Measurements from ENCODE around the gene DRGX. TPM values are rescaled to one million over a fixed set of nuclear protein-coding genes. Genes with fewer than 3 reads are reported as not detected.

The DRGX gene
- total and polyA plus RNA-seq, 10 of the 15 experiments (the other 5 are each of a cell fraction or from before 2014, with no cell fraction given) = not detected

DNA sequence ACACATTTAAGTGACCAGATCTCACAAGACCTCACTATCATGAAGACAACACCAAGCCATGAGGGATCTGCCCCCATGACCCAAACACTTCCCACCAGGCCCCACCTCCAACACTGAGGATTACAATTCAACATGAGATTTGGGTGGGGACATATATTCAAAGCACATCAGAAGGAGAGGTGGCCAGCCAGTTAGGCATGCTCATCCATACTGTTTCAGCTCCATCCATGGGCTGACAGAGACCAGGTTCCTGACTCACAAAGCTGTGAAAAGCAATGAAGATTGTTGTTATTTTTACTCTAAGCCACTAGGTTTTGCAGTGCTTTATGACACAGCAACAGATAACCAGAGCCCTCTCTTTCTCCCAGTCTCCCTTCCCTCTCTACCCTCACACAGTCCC is 60.9 kb downstream of the DRGX start:
- Histone ChIP-seq H3K79me2 (ENCODE audit: control insufficient read depth, insufficient read depth, low read length) (no peaks in the 10 kb centered on the region), H3K27me3 (replicated peaks in 1 of 2; ENCODE audit: control insufficient read depth in 2 of 2, insufficient read depth in 2 of 2, low read length in 1 of 2) (no peaks in the 10 kb centered on the region), H3K4me1 (ENCODE audit: control insufficient read depth, insufficient read depth, low read length) (no peaks in the 10 kb centered on the region), H3K27ac (ENCODE audit: control insufficient read depth, insufficient read depth) (no peak overlapping the region), H3K9ac (ENCODE audit: control insufficient read depth, insufficient read depth, low read length) (no peak overlapping the region), H3K36me3 (ENCODE audit: control insufficient read depth in 2 of 2, insufficient read depth in 2 of 2, low read length in 1 of 2) (no peaks in the 10 kb centered on the region), H2AFZ (ENCODE audit: control insufficient read depth, low read depth, low read length) (no peak overlapping the region; the same call in 1 of the 2 replicates), H3K4me2 (ENCODE audit: control insufficient read depth, insufficient read depth) (no peak overlapping the region), H4K20me1 (ENCODE audit: control insufficient read depth, insufficient read depth) (no peaks in the 10 kb centered on the region), H3K4me3 (no peak overlapping the region), H3K9me3 (replicated peaks; ENCODE audit: control insufficient read depth, insufficient read depth, low read length) (peaks cover 2% of the 10 kb centered on the region; the same call in 2 of the 3 replicates)
- ChIA-PET SMC1A (ENCODE audit: uncharacterized antibody, unreplicated experiment) (no interaction called here), CTCF (no interaction called here), POLR2A (no interaction called here), RAD21 (ENCODE audit: unreplicated experiment) (no interaction called here)
- FAIRE-seq (no peak), ATAC-seq (no peak), DNase-seq (ENCODE audit: low read depth, low spot score) (no peak)
- TF ChIP-seq KAT2A (conservative IDR thresholded peaks at IDR 0.05; ENCODE audit: control insufficient read depth, low read depth, low read length) (no peak), MYB (IDR thresholded peaks at IDR 0.05; ENCODE audit: borderline replicate concordance, low read depth, low read length) (no peak), NR2F1 (conservative IDR thresholded peaks at IDR 0.05) (no peak), CBFB (IDR thresholded peaks at IDR 0.05; ENCODE audit: low read depth) (no peak), GATAD2B (conservative IDR thresholded peaks at IDR 0.05; ENCODE audit: low read depth) (no peak), CREM (IDR thresholded peaks at IDR 0.05; ENCODE audit: low read depth) (no peak)
- in situ Hi-C loops (cut with MboI) (no loop called here), intact Hi-C loops (cut with micrococcal nuclease; ENCODE audit: unreplicated experiment) (no loop called here)
- no TSS peak for BruUV-seq (replicated peaks)

DNA sequence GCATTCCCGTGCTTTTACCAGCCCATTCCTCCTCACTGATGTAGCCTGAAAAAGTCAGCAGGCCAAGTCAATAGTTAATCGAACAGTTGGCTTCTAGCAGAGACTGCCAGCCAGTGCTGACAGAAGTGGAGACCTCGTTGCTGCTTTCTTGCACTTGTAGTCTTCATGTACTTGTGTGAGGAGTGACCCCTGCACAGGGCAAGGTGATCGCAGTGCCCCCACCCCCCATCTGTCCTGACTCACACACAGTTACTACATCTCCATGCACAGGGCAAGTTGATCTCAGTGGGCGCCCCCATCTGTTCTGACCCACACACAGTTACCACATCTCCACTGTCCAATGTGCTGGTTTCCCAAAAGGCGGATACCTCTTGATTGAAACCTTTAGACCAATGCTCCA is 62.7 kb downstream of the DRGX start:
- TF ChIP-seq EP300 (IDR thresholded peaks at IDR 0.05; ENCODE audit: borderline replicate concordance in 1 of 2, control insufficient read depth in 1 of 2, low read depth in 2 of 2, low read length in 2 of 2) = no peak
- TF ChIP-seq, protein P1, sequence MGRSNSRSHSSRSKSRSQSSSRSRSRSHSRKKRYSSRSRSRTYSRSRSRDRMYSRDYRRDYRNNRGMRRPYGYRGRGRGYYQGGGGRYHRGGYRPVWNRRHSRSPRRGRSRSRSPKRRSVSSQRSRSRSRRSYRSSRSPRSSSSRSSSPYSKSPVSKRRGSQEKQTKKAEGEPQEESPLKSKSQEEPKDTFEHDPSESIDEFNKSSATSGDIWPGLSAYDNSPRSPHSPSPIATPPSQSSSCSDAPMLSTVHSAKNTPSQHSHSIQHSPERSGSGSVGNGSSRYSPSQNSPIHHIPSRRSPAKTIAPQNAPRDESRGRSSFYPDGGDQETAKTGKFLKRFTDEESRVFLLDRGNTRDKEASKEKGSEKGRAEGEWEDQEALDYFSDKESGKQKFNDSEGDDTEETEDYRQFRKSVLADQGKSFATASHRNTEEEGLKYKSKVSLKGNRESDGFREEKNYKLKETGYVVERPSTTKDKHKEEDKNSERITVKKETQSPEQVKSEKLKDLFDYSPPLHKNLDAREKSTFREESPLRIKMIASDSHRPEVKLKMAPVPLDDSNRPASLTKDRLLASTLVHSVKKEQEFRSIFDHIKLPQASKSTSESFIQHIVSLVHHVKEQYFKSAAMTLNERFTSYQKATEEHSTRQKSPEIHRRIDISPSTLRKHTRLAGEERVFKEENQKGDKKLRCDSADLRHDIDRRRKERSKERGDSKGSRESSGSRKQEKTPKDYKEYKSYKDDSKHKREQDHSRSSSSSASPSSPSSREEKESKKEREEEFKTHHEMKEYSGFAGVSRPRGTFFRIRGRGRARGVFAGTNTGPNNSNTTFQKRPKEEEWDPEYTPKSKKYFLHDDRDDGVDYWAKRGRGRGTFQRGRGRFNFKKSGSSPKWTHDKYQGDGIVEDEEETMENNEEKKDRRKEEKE (IDR thresholded peaks at IDR 0.05) = no peak
- no peak for TF ChIP-seq NFYA (IDR thresholded peaks at IDR 0.05; ENCODE audit: borderline replicate concordance, low read depth, low read length)
- H3K4me3 ChIP-seq = no peak overlapping the region
- H3K9me3 ChIP-seq (replicated peaks; ENCODE audit: control insufficient read depth, insufficient read depth, low read length) = peaks cover 2% of the 10 kb centered on the region; the same call in 2 of the 3 replicates
- intact Hi-C loops (cut with micrococcal nuclease; ENCODE audit: unreplicated experiment) (no loop called here), in situ Hi-C loops (cut with MboI) (no loop called here)
- RAD21 ChIA-PET (ENCODE audit: unreplicated experiment) = no interaction called here
- H3K9ac ChIP-seq (ENCODE audit: control insufficient read depth, insufficient read depth, low read length) = no peak overlapping the region
- no peaks in the 10 kb centered on the region for H3K36me3 ChIP-seq (ENCODE audit: control insufficient read depth in 2 of 2, insufficient read depth in 2 of 2, low read length in 1 of 2)
- H3K4me1 ChIP-seq (ENCODE audit: control insufficient read depth, insufficient read depth, low read length) = no peaks in the 10 kb centered on the region
- DNase-seq (ENCODE audit: low read depth, low spot score) (no peak), ATAC-seq (no peak), FAIRE-seq (no peak)
- H4K20me1 ChIP-seq (ENCODE audit: control insufficient read depth, insufficient read depth) = no peaks in the 10 kb centered on the region
- 32% methylated on average over 6 of the region's 6 CpGs for WGBS (ENCODE audit: insufficient coverage, insufficient replicate concordance, low lambda C conversion rate, missing lambda C conversion rate)
- no peaks in the 10 kb centered on the region for H3K79me2 ChIP-seq (ENCODE audit: control insufficient read depth, insufficient read depth, low read length)
- H3K27me3 ChIP-seq (replicated peaks in 1 of 2; ENCODE audit: control insufficient read depth in 2 of 2, insufficient read depth in 2 of 2, low read length in 1 of 2) = peaks cover 2 to 5% of the 10 kb centered on the region in 2 experiments; a peak in 2 of 4 replicates
- SMC1A ChIA-PET (ENCODE audit: uncharacterized antibody, unreplicated experiment) = no interaction called here
- no peak overlapping the region for H2AFZ ChIP-seq (ENCODE audit: control insufficient read depth, low read depth, low read length)
- BruUV-seq (replicated peaks) = no TSS peak
- CTCF ChIA-PET = no interaction called here
- POLR2A ChIA-PET = no interaction called here
- no peak overlapping the region for H3K4me2 ChIP-seq (ENCODE audit: control insufficient read depth, insufficient read depth)
- no peak overlapping the region for H3K27ac ChIP-seq (ENCODE audit: control insufficient read depth, insufficient read depth)

Data from GM12878 (cell line).